Progenitor cell of endocrine pancreas (in vitro differentiated cells): ENCODE measurements around the gene PEAR1. TPM values are rescaled to one million over a fixed set of nuclear protein-coding genes. Genes with fewer than 3 reads are reported as not detected.

Experiments
- DNase-seq: peaks from one replicate; pipeline ENCODE4 v3.0.0; 2021; ENCODE audit warnings: low spot score; ENCODE audit not compliant: unreplicated experiment
- H3K27ac Mint-ChIP-seq: 2 replicates; pipeline ENCODE4 v1.8.0; 2021; ENCODE audit warnings: mild to moderate bottlenecking, moderate library complexity, mixed read lengths
- H3K27me3 Mint-ChIP-seq: 2 replicates; pipeline ENCODE4 v1.8.0; 2021; ENCODE audit warnings: mixed read lengths
- H3K36me3 Mint-ChIP-seq: 2 replicates; pipeline ENCODE4 v1.8.0; 2022; ENCODE audit warnings: mixed read lengths; ENCODE audit not compliant: insufficient read depth
- H3K4me1 Mint-ChIP-seq: 2 replicates; pipeline ENCODE4 v1.8.0; 2021; ENCODE audit warnings: low read depth, mixed read lengths
- H3K4me3 Mint-ChIP-seq: 2 replicates; pipeline ENCODE4 v1.8.0; 2021; ENCODE audit warnings: low read depth, mild to moderate bottlenecking, moderate library complexity, mixed read lengths
- H3K9me3 Mint-ChIP-seq: 2 replicates; pipeline ENCODE4 v1.8.0; 2021; ENCODE audit warnings: low read depth, mixed read lengths
- CTCF ChIP-seq: fragments of 200-600 bp; sonication (generic); IDR thresholded peaks from one replicate; pipeline ENCODE4 v1.5.0; 2021; ENCODE audit warnings: antibody characterized with exemption, mild to moderate bottlenecking; ENCODE audit not compliant: unreplicated experiment
- total RNA-seq: library from RNA; stranded (reverse); gene quantifications from 2 replicates; pipeline ENCODE4 v1.2.1, GENCODE V29; 2021

The PEAR1 gene
- total RNA-seq, 1 donor from 2014 or later, result not detected

GRCh38 chr1:156895927-156896326 is 2.4 kb downstream of the PEAR1 start:
- no peak overlapping the region for H3K4me3 Mint-ChIP-seq

GRCh38 chr1:156896490-156897033 is 3.0 kb downstream of the PEAR1 start:
- DNase-seq, result no peak
- no peaks in the 10 kb centered on the region for H3K9me3 Mint-ChIP-seq
- TF ChIP-seq CTCF, result no peak
- no peaks in the 10 kb centered on the region for H3K36me3 Mint-ChIP-seq
- peaks cover 4% of the 10 kb centered on the region for H3K4me1 Mint-ChIP-seq
- no peak overlapping the region for H3K27ac Mint-ChIP-seq
- H3K27me3 Mint-ChIP-seq, result peaks cover 83% of the 10 kb centered on the region
- H3K4me3 Mint-ChIP-seq, result no peak overlapping the region

More at GRCh38 chr1:156895927-156896326, 2.4 kb downstream of the PEAR1 start:
- peaks cover 4% of the 10 kb centered on the region for H3K4me1 Mint-ChIP-seq
- no peaks in the 10 kb centered on the region for H3K9me3 Mint-ChIP-seq
- no peak overlapping the region for H3K27ac Mint-ChIP-seq
- no peak for DNase-seq
- no peak for TF ChIP-seq CTCF
- H3K36me3 Mint-ChIP-seq, result no peaks in the 10 kb centered on the region
- H3K27me3 Mint-ChIP-seq, result peaks cover 84% of the 10 kb centered on the region

GRCh38 chr1:156897078-156897825 is 3.7 kb downstream of the PEAR1 start:
- no peak overlapping the region for H3K4me3 Mint-ChIP-seq
- no peaks in the 10 kb centered on the region for H3K9me3 Mint-ChIP-seq
- peaks cover 82% of the 10 kb centered on the region for H3K27me3 Mint-ChIP-seq
- no peaks in the 10 kb centered on the region for H3K36me3 Mint-ChIP-seq
- DNase-seq, result no peak
- H3K4me1 Mint-ChIP-seq, result peaks cover 4% of the 10 kb centered on the region
- TF ChIP-seq CTCF, result no peak
- no peak overlapping the region for H3K27ac Mint-ChIP-seq

GRCh38 chr1:156898161-156898566 is 4.6 kb downstream of the PEAR1 start:
- Mint-ChIP-seq H3K36me3 (no peaks in the 10 kb centered on the region), H3K4me1 (peaks cover 4% of the 10 kb centered on the region), H3K4me3 (no peak overlapping the region), H3K9me3 (no peaks in the 10 kb centered on the region), H3K27ac (no peak overlapping the region), H3K27me3 (peaks cover 78% of the 10 kb centered on the region)
- DNase-seq, result no peak
- no peak for TF ChIP-seq CTCF

GRCh38 chr1:156898971-156899664 is 5.6 kb downstream of the PEAR1 start:
- Mint-ChIP-seq H3K9me3 (no peaks in the 10 kb centered on the region), H3K27me3 (peaks cover 82% of the 10 kb centered on the region), H3K27ac (no peak overlapping the region), H3K36me3 (no peaks in the 10 kb centered on the region), H3K4me3 (no peak overlapping the region), H3K4me1 (peaks cover 4% of the 10 kb centered on the region)
- DNase-seq, result no peak
- TF ChIP-seq CTCF, result no peak
